ENCODE measurements around the gene TMEM125.

DNA sequence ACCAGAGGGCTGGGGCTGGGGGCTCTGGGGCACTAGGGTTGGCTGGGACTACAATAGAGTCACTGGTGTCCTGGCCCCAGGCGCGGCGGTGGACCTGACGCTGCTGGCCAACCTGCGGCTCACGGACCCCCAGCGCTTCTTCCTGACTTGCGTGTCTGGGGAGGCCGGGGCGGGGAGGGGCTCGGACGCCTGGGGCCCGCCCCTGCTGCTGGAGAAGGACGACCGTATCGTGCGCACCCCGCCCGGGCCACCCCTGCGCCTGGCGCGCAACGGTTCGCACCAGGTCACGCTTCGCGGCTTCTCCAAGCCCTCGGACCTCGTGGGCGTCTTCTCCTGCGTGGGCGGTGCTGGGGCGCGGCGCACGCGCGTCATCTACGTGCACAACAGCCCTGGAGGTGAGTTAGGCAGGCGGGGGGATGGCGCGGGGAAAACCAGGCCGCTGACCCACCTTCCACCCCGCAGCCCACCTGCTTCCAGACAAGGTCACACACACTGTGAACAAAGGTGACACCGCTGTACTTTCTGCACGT, 35.1 kb downstream of the TMEM125 start:
- TF ChIP-seq, protein P1, sequence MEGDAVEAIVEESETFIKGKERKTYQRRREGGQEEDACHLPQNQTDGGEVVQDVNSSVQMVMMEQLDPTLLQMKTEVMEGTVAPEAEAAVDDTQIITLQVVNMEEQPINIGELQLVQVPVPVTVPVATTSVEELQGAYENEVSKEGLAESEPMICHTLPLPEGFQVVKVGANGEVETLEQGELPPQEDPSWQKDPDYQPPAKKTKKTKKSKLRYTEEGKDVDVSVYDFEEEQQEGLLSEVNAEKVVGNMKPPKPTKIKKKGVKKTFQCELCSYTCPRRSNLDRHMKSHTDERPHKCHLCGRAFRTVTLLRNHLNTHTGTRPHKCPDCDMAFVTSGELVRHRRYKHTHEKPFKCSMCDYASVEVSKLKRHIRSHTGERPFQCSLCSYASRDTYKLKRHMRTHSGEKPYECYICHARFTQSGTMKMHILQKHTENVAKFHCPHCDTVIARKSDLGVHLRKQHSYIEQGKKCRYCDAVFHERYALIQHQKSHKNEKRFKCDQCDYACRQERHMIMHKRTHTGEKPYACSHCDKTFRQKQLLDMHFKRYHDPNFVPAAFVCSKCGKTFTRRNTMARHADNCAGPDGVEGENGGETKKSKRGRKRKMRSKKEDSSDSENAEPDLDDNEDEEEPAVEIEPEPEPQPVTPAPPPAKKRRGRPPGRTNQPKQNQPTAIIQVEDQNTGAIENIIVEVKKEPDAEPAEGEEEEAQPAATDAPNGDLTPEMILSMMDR (IDR thresholded peaks at IDR 0.05): no peak
- TF ChIP-seq, protein P2, sequence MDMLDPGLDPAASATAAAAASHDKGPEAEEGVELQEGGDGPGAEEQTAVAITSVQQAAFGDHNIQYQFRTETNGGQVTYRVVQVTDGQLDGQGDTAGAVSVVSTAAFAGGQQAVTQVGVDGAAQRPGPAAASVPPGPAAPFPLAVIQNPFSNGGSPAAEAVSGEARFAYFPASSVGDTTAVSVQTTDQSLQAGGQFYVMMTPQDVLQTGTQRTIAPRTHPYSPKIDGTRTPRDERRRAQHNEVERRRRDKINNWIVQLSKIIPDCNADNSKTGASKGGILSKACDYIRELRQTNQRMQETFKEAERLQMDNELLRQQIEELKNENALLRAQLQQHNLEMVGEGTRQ (IDR thresholded peaks at IDR 0.05; ENCODE audit: borderline replicate concordance, low read depth, low read length): no peak
- TF ChIP-seq SIN3A (IDR thresholded peaks at IDR 0.05; ENCODE audit: borderline replicate concordance, low read depth, low read length): no peak
- no peak for TF ChIP-seq CHD2 (IDR thresholded peaks at IDR 0.05; ENCODE audit: low read length, partially characterized antibody)
- TF ChIP-seq ELF1 (IDR thresholded peaks at IDR 0.05): no peak
- no peak for TF ChIP-seq TEAD4 (IDR thresholded peaks at IDR 0.05; ENCODE audit: borderline replicate concordance, insufficient read depth)
- TF ChIP-seq, protein P3, sequence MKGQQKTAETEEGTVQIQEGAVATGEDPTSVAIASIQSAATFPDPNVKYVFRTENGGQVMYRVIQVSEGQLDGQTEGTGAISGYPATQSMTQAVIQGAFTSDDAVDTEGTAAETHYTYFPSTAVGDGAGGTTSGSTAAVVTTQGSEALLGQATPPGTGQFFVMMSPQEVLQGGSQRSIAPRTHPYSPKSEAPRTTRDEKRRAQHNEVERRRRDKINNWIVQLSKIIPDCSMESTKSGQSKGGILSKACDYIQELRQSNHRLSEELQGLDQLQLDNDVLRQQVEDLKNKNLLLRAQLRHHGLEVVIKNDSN (IDR thresholded peaks at IDR 0.05; ENCODE audit: borderline replicate concordance, low read depth): no peak
- no peak for TF ChIP-seq YY1 (IDR thresholded peaks at IDR 0.05; ENCODE audit: low read depth)
- TF ChIP-seq, protein P4, sequence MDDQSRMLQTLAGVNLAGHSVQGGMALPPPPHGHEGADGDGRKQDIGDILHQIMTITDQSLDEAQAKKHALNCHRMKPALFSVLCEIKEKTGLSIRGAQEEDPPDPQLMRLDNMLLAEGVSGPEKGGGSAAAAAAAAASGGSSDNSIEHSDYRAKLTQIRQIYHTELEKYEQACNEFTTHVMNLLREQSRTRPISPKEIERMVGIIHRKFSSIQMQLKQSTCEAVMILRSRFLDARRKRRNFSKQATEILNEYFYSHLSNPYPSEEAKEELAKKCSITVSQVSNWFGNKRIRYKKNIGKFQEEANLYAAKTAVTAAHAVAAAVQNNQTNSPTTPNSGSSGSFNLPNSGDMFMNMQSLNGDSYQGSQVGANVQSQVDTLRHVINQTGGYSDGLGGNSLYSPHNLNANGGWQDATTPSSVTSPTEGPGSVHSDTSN (IDR thresholded peaks at IDR 0.05): no peak
- no peak for TF ChIP-seq JUND (IDR thresholded peaks at IDR 0.05)
- TF ChIP-seq, protein P5, sequence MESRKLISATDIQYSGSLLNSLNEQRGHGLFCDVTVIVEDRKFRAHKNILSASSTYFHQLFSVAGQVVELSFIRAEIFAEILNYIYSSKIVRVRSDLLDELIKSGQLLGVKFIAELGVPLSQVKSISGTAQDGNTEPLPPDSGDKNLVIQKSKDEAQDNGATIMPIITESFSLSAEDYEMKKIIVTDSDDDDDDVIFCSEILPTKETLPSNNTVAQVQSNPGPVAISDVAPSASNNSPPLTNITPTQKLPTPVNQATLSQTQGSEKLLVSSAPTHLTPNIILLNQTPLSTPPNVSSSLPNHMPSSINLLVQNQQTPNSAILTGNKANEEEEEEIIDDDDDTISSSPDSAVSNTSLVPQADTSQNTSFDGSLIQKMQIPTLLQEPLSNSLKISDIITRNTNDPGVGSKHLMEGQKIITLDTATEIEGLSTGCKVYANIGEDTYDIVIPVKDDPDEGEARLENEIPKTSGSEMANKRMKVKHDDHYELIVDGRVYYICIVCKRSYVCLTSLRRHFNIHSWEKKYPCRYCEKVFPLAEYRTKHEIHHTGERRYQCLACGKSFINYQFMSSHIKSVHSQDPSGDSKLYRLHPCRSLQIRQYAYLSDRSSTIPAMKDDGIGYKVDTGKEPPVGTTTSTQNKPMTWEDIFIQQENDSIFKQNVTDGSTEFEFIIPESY (IDR thresholded peaks at IDR 0.05; ENCODE audit: borderline replicate concordance, low read depth): no peak
- no peak for TF ChIP-seq TAF1 (IDR thresholded peaks at IDR 0.05; ENCODE audit: borderline replicate concordance, low read depth, low read length)
- no peak for TF ChIP-seq RAD21 (IDR thresholded peaks at IDR 0.05; ENCODE audit: low read length)
- TF ChIP-seq POLR2AphosphoS5 (IDR thresholded peaks at IDR 0.05; ENCODE audit: low read depth, low read length): no peak

All from SK-N-SH (cell line).